ENCODE measurements around the gene CFAP54.

Gene CFAP54

GRCh38 chr12:96878704-96879103 is 389.3 kb downstream of the CFAP54 start:
- peak; percentile 74 for DNase-seq (ENCODE audit: low read depth)
- H3K4me3 ChIP-seq (ENCODE audit: low read length): no peak overlapping the region
- TF ChIP-seq CTCF (conservative IDR thresholded peaks at IDR 0.05; ENCODE audit: low read length): no peak

GRCh38 chr12:96879301-96879700 is 389.9 kb downstream of the CFAP54 start:
- DNase-seq (ENCODE audit: low read depth): no peak
- TF ChIP-seq CTCF (conservative IDR thresholded peaks at IDR 0.05; ENCODE audit: low read length): no peak
- H3K4me3 ChIP-seq (ENCODE audit: low read length): no peak overlapping the region

- TF ChIP-seq CTCF (conservative IDR thresholded peaks at IDR 0.05; ENCODE audit: low read length): no peak
These were observed 390.8 kb downstream of the CFAP54 start for GRCh38 chr12:96880220-96880619.

GRCh38 chr12:96881608-96882007 is 392.2 kb downstream of the CFAP54 start:
- no peak for DNase-seq (ENCODE audit: low read depth)
- H3K4me3 ChIP-seq (ENCODE audit: low read length): no peak overlapping the region
- TF ChIP-seq CTCF (conservative IDR thresholded peaks at IDR 0.05; ENCODE audit: low read length): no peak

More at GRCh38 chr12:96880220-96880619, 390.8 kb downstream of the CFAP54 start:
- DNase-seq (ENCODE audit: low read depth): no peak
- H3K4me3 ChIP-seq (ENCODE audit: low read length): no peak overlapping the region

GRCh38 chr12:96882862-96883261 is 393.5 kb downstream of the CFAP54 start:
- no peak overlapping the region for H3K4me3 ChIP-seq (ENCODE audit: low read length)
- no peak for TF ChIP-seq CTCF (conservative IDR thresholded peaks at IDR 0.05; ENCODE audit: low read length)
- peak; percentile 62 for DNase-seq (ENCODE audit: low read depth)

- no peak overlapping the region for H3K4me3 ChIP-seq (ENCODE audit: low read length)
- no peak for TF ChIP-seq CTCF (conservative IDR thresholded peaks at IDR 0.05; ENCODE audit: low read length)
- no peak for DNase-seq (ENCODE audit: low read depth)
These were observed 394.2 kb downstream of the CFAP54 start for GRCh38 chr12:96883571-96883970.

- no peak for TF ChIP-seq CTCF (conservative IDR thresholded peaks at IDR 0.05; ENCODE audit: low read length)
- H3K4me3 ChIP-seq (ENCODE audit: low read length): no peak overlapping the region
- DNase-seq (ENCODE audit: low read depth): peak; percentile 25
These were observed 397.8 kb downstream of the CFAP54 start for GRCh38 chr12:96886998-96887677.

Measured in AG10803 (cell line).